HEK293 (cell line): ENCODE results near the gene APOO.

ENCODE experiments used
- CTCF ChIA-PET: fragments of 350-600 bp; formaldehyde crosslinking; extraction: SDS; loops from one replicate; lab custom pipeline; 2021; ENCODE audit warnings: antibody characterized with exemption; lab: Yijun Ruan, JAX
- POLR2A ChIA-PET: fragments of 300-600 bp; formaldehyde crosslinking; extraction: SDS; loops from one replicate; lab custom pipeline; 2020; ENCODE audit warnings: antibody characterized with exemption, inconsistent platforms; lab: Yijun Ruan, JAX
- H3K27ac ChIP-seq: fragments of 200-500 bp; sonication (Bioruptor generic); 2 replicates; pipeline ENCODE4 v1.5.1; 2014; ENCODE audit warnings: low read depth, low read length, control low read depth, inconsistent platforms; ENCODE audit errors: extremely low read depth
- H3K36me3 ChIP-seq, 2 experiments: fragments of 200-500 bp in 1 of 2; sonication (Bioruptor generic) in 1 of 2; 1 replicate in 1 of 2; 2 replicates in 1 of 2; pipeline ENCODE4 v1.5.1; 2014 to 2017; ENCODE audit warnings: inconsistent platforms in 2 of 2, low read length in 2 of 2; ENCODE audit not compliant: control insufficient read depth in 2 of 2, insufficient read depth in 1 of 2
- H3K4me1 ChIP-seq: fragments of 200-500 bp; sonication (Bioruptor generic); 2 replicates; pipeline ENCODE4 v1.5.1; 2014; ENCODE audit warnings: mild to moderate bottlenecking, low read length, inconsistent platforms; ENCODE audit not compliant: control insufficient read depth, insufficient read depth
- H3K4me3 ChIP-seq: 2 replicates; pipeline ENCODE4 v1.5.1; 2011; ENCODE audit warnings: low read depth, mild to moderate bottlenecking, control low read depth, low read length, moderate library complexity
- H3K9me3 ChIP-seq: fragments of 200-500 bp; sonication (Bioruptor generic); 2 replicates; pipeline ENCODE4 v1.5.1; 2014; ENCODE audit warnings: low read depth, low read length, inconsistent platforms; ENCODE audit not compliant: control insufficient read depth, insufficient read depth
- CTCF ChIP-seq: fragments of 450-650 bp; formaldehyde crosslinking; IDR thresholded peaks from 2 replicates; pipeline ENCODE4 v1.5.1; 2016; ENCODE audit warnings: missing biosample characterization, missing genetic modification characterization
- GLIS2 ChIP-seq: fragments of 450-650 bp; formaldehyde crosslinking; IDR thresholded peaks from 2 replicates; pipeline ENCODE4 v1.5.1; 2016; ENCODE audit warnings: missing biosample characterization, missing genetic modification characterization
- HOXA7 ChIP-seq: sonication (generic); formaldehyde crosslinking; IDR thresholded peaks from 2 replicates; pipeline ENCODE4 v1.8.1; 2022; ENCODE audit warnings: missing genetic modification reagents, borderline replicate concordance
- HOXD13 ChIP-seq: sonication (generic); formaldehyde crosslinking; IDR thresholded peaks from 2 replicates; pipeline ENCODE4 v1.8.0; 2022; ENCODE audit warnings: missing genetic modification reagents, borderline replicate concordance
- KLF9 ChIP-seq: fragments of 450-650 bp; formaldehyde crosslinking; IDR thresholded peaks from 2 replicates; pipeline ENCODE4 v1.5.1; 2016; ENCODE audit warnings: missing biosample characterization, missing genetic modification characterization, low read depth
- SETDB1 ChIP-seq: IDR thresholded peaks from one replicate; pipeline ENCODE4 v1.6.1; 2017; ENCODE audit warnings: mild to moderate bottlenecking, low read length, moderate library complexity, mixed read lengths; ENCODE audit not compliant: insufficient read length
- ZBTB11 ChIP-seq: fragments of 450-650 bp; formaldehyde crosslinking; conservative IDR thresholded peaks from 2 replicates; pipeline ENCODE4 v1.5.1; 2016; ENCODE audit warnings: low read depth, missing biosample characterization, missing genetic modification characterization
- ZBTB44 ChIP-seq: fragments of 450-650 bp; IDR thresholded peaks from 2 replicates; pipeline ENCODE4 v1.5.1; 2018; ENCODE audit warnings: missing biosample characterization, mild to moderate bottlenecking, missing genetic modification characterization
- ZBTB7A ChIP-seq: fragments of 450-650 bp; formaldehyde crosslinking; IDR thresholded peaks from 2 replicates; pipeline ENCODE4 v1.5.1; 2016; ENCODE audit warnings: low read depth, missing biosample characterization, missing genetic modification characterization
- ZNF133 ChIP-seq: fragments of 450-650 bp; formaldehyde crosslinking; IDR thresholded peaks from 2 replicates; pipeline ENCODE4 v1.5.1; 2016; ENCODE audit warnings: missing biosample characterization, missing genetic modification characterization
- ZNF146 ChIP-seq: fragments of 450-650 bp; formaldehyde crosslinking; IDR thresholded peaks from 2 replicates; pipeline ENCODE4 v1.5.1; 2016; ENCODE audit warnings: missing biosample characterization, missing genetic modification characterization
- ZNF157 ChIP-seq: fragments of 450-650 bp; formaldehyde crosslinking; IDR thresholded peaks from 2 replicates; pipeline ENCODE4 v1.5.1; 2016; ENCODE audit warnings: missing biosample characterization, missing genetic modification characterization
- ZNF18 ChIP-seq: fragments of 450-650 bp; formaldehyde crosslinking; IDR thresholded peaks from 2 replicates; pipeline ENCODE4 v1.5.1; 2016; ENCODE audit warnings: missing biosample characterization, missing genetic modification characterization
- ZNF335 ChIP-seq: fragments of 450-650 bp; formaldehyde crosslinking; conservative IDR thresholded peaks from 2 replicates; pipeline ENCODE4 v1.5.1; 2016; ENCODE audit warnings: missing biosample characterization, missing genetic modification characterization
- ZNF544 ChIP-seq: fragments of 450-650 bp; formaldehyde crosslinking; IDR thresholded peaks from 2 replicates; pipeline ENCODE4 v1.5.0; 2017; ENCODE audit warnings: missing biosample characterization, missing genetic modification characterization
- ZNF621 ChIP-seq: fragments of 450-650 bp; formaldehyde crosslinking; IDR thresholded peaks from 2 replicates; pipeline ENCODE4 v1.5.1; 2017; ENCODE audit warnings: missing biosample characterization, missing genetic modification characterization
- ZNF629 ChIP-seq: fragments of 450-650 bp; formaldehyde crosslinking; IDR thresholded peaks from 2 replicates; pipeline ENCODE4 v1.5.1; 2017; ENCODE audit warnings: missing biosample characterization, missing genetic modification characterization
- ZNF670 ChIP-seq: fragments of 450-650 bp; formaldehyde crosslinking; IDR thresholded peaks from 2 replicates; pipeline ENCODE4 v1.5.1; 2016; ENCODE audit warnings: missing biosample characterization, missing genetic modification characterization, low read depth
- ZSCAN30 ChIP-seq: fragments of 450-650 bp; IDR thresholded peaks from 2 replicates; pipeline ENCODE4 v1.5.1; 2018; ENCODE audit warnings: missing biosample characterization, mild to moderate bottlenecking, missing genetic modification characterization, moderate library complexity
- TF ChIP-seq, protein P1 (sequence below): fragments of 450-650 bp; formaldehyde crosslinking; IDR thresholded peaks from 2 replicates; pipeline ENCODE4 v1.5.1; 2017; ENCODE audit warnings: missing biosample characterization, mild to moderate bottlenecking, missing genetic modification characterization, moderate library complexity
- TF ChIP-seq, protein P2 (sequence below): fragments of 450-650 bp; formaldehyde crosslinking; IDR thresholded peaks from 2 replicates; pipeline ENCODE4 v1.5.1; 2016; ENCODE audit warnings: missing biosample characterization, missing genetic modification characterization
- TF ChIP-seq, protein P3 (sequence below): fragments of 450-650 bp; formaldehyde crosslinking; IDR thresholded peaks from 2 replicates; pipeline ENCODE4 v1.5.1; 2016; ENCODE audit warnings: missing biosample characterization, missing genetic modification characterization

Gene APOO

DNA sequence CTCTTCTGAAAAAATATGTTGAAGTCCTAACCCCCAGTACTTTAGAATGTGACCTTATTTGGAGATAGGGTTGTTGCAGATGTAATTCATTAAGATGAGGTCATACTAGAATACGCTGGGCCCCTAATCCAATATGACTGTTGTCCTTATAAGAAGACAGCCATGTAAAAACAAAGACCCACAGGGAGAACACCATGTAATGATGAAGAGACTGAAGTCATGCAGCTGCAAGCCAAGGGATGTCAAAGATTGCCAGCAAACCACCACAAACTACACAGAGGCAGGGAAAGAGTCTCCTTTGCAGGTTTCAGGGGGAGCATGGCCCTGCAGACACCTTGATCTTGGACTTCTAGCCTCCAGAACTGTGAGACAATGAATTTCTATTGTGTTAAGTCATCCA, 37.5 kb upstream of the APOO start:
- no peaks in the 10 kb centered on the region for H3K36me3 ChIP-seq
- CTCF ChIA-PET: interaction anchor here (1.6 kb wide), 1 partner anchor 12 kb away, joined by 3 read pairs; no protein-coding TSS in a partner anchor
- POLR2A ChIA-PET: no interaction called here
- H3K27ac ChIP-seq: peak overlapping the region; percentile 11; the same call in 1 of the 2 replicates
- no peaks in the 10 kb centered on the region; the same call in 1 of the 2 replicates for H3K4me1 ChIP-seq
- H3K9me3 ChIP-seq: no peaks in the 10 kb centered on the region
- H3K4me3 ChIP-seq: no peak overlapping the region
- TF ChIP-seq ZBTB7A (no peak), SETDB1 (peak; percentile 53), ZNF335 (tag by site-specific recombination) (peak; percentile 28; the same call in 1 of the 2 replicates), ZNF670 (tag by site-specific recombination) (no peak), ZNF157 (tag by site-specific recombination) (no peak), ZBTB44 (tag by site-specific recombination) (no peak), ZSCAN30 (tag by site-specific recombination) (no peak), ZNF621 (tag by site-specific recombination) (no peak), ZNF146 (tag by site-specific recombination) (no peak), ZBTB11 (tag by site-specific recombination) (no peak), GLIS2 (tag by site-specific recombination) (no peak), KLF9 (no peak), HOXD13 (CRISPR knock-in tag) (no peak), ZNF133 (no peak), HOXA7 (CRISPR knock-in tag) (no peak), ZNF629 (peak; percentile 73), CTCF (no peak), ZNF544 (tag by site-specific recombination) (no peak), ZNF18 (tag by site-specific recombination) (no peak)
- TF ChIP-seq, protein P1, sequence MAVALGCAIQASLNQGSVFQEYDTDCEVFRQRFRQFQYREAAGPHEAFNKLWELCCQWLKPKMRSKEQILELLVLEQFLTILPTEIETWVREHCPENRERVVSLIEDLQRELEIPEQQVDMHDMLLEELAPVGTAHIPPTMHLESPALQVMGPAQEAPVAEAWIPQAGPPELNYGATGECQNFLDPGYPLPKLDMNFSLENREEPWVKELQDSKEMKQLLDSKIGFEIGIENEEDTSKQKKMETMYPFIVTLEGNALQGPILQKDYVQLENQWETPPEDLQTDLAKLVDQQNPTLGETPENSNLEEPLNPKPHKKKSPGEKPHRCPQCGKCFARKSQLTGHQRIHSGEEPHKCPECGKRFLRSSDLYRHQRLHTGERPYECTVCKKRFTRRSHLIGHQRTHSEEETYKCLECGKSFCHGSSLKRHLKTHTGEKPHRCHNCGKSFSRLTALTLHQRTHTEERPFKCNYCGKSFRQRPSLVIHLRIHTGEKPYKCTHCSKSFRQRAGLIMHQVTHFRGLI (tag by site-specific recombination): no peak
- TF ChIP-seq, protein P2, sequence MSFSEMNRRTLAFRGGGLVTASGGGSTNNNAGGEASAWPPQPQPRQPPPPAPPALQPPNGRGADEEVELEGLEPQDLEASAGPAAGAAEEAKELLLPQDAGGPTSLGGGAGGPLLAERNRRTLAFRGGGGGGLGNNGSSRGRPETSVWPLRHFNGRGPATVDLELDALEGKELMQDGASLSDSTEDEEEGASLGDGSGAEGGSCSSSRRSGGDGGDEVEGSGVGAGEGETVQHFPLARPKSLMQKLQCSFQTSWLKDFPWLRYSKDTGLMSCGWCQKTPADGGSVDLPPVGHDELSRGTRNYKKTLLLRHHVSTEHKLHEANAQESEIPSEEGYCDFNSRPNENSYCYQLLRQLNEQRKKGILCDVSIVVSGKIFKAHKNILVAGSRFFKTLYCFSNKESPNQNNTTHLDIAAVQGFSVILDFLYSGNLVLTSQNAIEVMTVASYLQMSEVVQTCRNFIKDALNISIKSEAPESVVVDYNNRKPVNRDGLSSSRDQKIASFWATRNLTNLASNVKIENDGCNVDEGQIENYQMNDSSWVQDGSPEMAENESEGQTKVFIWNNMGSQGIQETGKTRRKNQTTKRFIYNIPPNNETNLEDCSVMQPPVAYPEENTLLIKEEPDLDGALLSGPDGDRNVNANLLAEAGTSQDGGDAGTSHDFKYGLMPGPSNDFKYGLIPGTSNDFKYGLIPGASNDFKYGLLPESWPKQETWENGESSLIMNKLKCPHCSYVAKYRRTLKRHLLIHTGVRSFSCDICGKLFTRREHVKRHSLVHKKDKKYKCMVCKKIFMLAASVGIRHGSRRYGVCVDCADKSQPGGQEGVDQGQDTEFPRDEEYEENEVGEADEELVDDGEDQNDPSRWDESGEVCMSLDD (tag by site-specific recombination): no peak
- TF ChIP-seq, protein P3, sequence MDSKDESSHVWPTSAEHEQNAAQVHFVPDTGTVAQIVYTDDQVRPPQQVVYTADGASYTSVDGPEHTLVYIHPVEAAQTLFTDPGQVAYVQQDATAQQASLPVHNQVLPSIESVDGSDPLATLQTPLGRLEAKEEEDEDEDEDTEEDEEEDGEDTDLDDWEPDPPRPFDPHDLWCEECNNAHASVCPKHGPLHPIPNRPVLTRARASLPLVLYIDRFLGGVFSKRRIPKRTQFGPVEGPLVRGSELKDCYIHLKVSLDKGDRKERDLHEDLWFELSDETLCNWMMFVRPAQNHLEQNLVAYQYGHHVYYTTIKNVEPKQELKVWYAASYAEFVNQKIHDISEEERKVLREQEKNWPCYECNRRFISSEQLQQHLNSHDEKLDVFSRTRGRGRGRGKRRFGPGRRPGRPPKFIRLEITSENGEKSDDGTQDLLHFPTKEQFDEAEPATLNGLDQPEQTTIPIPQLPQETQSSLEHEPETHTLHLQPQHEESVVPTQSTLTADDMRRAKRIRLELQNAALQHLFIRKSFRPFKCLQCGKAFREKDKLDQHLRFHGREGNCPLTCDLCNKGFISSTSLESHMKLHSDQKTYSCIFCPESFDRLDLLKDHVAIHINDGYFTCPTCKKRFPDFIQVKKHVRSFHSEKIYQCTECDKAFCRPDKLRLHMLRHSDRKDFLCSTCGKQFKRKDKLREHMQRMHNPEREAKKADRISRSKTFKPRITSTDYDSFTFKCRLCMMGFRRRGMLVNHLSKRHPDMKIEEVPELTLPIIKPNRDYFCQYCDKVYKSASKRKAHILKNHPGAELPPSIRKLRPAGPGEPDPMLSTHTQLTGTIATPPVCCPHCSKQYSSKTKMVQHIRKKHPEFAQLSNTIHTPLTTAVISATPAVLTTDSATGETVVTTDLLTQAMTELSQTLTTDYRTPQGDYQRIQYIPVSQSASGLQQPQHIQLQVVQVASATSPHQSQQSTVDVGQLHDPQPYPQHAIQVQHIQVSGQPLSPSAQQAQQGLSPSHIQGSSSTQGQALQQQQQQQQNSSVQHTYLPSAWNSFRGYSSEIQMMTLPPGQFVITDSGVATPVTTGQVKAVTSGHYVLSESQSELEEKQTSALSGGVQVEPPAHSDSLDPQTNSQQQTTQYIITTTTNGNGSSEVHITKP (tag by site-specific recombination): no peak
